Measurements from ENCODE around the gene RPL26.

Gene RPL26

GRCh38 chr17:8383143-8383822 lies at the start of gene RPL26:
Gene RPL26 (minus strand): TSS chr17:8383193. CDS start chr17:8382310, 883 bp downstream.
- peak; percentile 80 to 91 (median 83) for DNase-seq (ENCODE audit: low read depth in 2 of 3, low spot score in 2 of 3)

GRCh38 chr17:8430966-8431365 lies 48.0 kb upstream of the RPL26 start:
- no peak for DNase-seq (ENCODE audit: low read depth in 2 of 3, low spot score in 2 of 3)

GRCh38 chr17:8426802-8427201 lies 43.8 kb upstream of the RPL26 start:
- DNase-seq (ENCODE audit: low read depth in 2 of 3, low spot score in 2 of 3), result no peak

- no peak for DNase-seq (ENCODE audit: low read depth in 2 of 3, low spot score in 2 of 3)
Observed at GRCh38 chr17:8426094-8426720, 43.2 kb upstream of the RPL26 start.

- no peak for DNase-seq (ENCODE audit: low read depth in 2 of 3, low spot score in 2 of 3)
Observed at GRCh38 chr17:8421571-8421970, 38.6 kb upstream of the RPL26 start.

- DNase-seq (ENCODE audit: low read depth in 2 of 3, low spot score in 2 of 3), result no peak
Observed at GRCh38 chr17:8420041-8420934, 37.3 kb upstream of the RPL26 start.

GRCh38 chr17:8419305-8419704 lies 36.3 kb upstream of the RPL26 start:
- DNase-seq (ENCODE audit: low read depth in 2 of 3, low spot score in 2 of 3), result no peak

GRCh38 chr17:8418471-8418870 lies 35.5 kb upstream of the RPL26 start:
- no peak for DNase-seq (ENCODE audit: low read depth in 2 of 3, low spot score in 2 of 3)

GRCh38 chr17:8417806-8418205 lies 34.8 kb upstream of the RPL26 start:
- no peak for DNase-seq (ENCODE audit: low read depth in 2 of 3, low spot score in 2 of 3)

GRCh38 chr17:8413938-8414337 lies 30.9 kb upstream of the RPL26 start:
- no peak for DNase-seq (ENCODE audit: low read depth in 2 of 3, low spot score in 2 of 3)

- no peak for DNase-seq (ENCODE audit: low read depth in 2 of 3, low spot score in 2 of 3)
Observed at GRCh38 chr17:8413328-8413727, 30.3 kb upstream of the RPL26 start.

GRCh38 chr17:8412089-8412488 lies 29.1 kb upstream of the RPL26 start:
- DNase-seq (ENCODE audit: low read depth in 2 of 3, low spot score in 2 of 3), result no peak

- no peak for DNase-seq (ENCODE audit: low read depth in 2 of 3, low spot score in 2 of 3)
Observed at GRCh38 chr17:8410883-8411238, 27.9 kb upstream of the RPL26 start.

GRCh38 chr17:8409966-8410882 lies 27.2 kb upstream of the RPL26 start:
- DNase-seq (ENCODE audit: low read depth in 2 of 3, low spot score in 2 of 3), result peak; percentile 33 to 80 (median 72)

- no peak for DNase-seq (ENCODE audit: low read depth in 2 of 3, low spot score in 2 of 3)
Observed at GRCh38 chr17:8408371-8408770, 25.4 kb upstream of the RPL26 start.

- DNase-seq (ENCODE audit: low read depth in 2 of 3, low spot score in 2 of 3), result no peak
Observed at GRCh38 chr17:8406174-8406573, 23.2 kb upstream of the RPL26 start.

- DNase-seq (ENCODE audit: low read depth in 2 of 3, low spot score in 2 of 3), result no peak
Observed at GRCh38 chr17:8405499-8406016, 22.6 kb upstream of the RPL26 start.

- no peak for DNase-seq (ENCODE audit: low read depth in 2 of 3, low spot score in 2 of 3)
Observed at GRCh38 chr17:8402921-8403536, 20.0 kb upstream of the RPL26 start.

- no peak for DNase-seq (ENCODE audit: low read depth in 2 of 3, low spot score in 2 of 3)
Observed at GRCh38 chr17:8401107-8401506, 18.1 kb upstream of the RPL26 start.

- DNase-seq (ENCODE audit: low read depth in 2 of 3, low spot score in 2 of 3), result no peak
Observed at GRCh38 chr17:8398980-8399379, 16.0 kb upstream of the RPL26 start.

All from activated CD8-positive, alpha-beta memory T cell treated with anti-CD3 and anti-CD28 coated beads for 48 hours (primary cell).